ENCODE measurements around the gene DISC1. TPM values are rescaled to one million over a fixed set of nuclear protein-coding genes. Genes with fewer than 3 reads are reported as not detected.

DISC1 gene
- total RNA-seq, 2 experiments from 2014 or later = 3.5 to 5.0 TPM

GRCh38 chr1:231818337-231818736, 191.7 kb downstream of the DISC1 start:
- ATAC-seq (no peak), DNase-seq (no peak)
- H3K27me3 Mint-ChIP-seq = no peaks in the 10 kb centered on the region
- POLR2A ChIA-PET = no interaction called here
- no peak overlapping the region for H3K27ac Mint-ChIP-seq
- TF ChIP-seq, protein P1, sequence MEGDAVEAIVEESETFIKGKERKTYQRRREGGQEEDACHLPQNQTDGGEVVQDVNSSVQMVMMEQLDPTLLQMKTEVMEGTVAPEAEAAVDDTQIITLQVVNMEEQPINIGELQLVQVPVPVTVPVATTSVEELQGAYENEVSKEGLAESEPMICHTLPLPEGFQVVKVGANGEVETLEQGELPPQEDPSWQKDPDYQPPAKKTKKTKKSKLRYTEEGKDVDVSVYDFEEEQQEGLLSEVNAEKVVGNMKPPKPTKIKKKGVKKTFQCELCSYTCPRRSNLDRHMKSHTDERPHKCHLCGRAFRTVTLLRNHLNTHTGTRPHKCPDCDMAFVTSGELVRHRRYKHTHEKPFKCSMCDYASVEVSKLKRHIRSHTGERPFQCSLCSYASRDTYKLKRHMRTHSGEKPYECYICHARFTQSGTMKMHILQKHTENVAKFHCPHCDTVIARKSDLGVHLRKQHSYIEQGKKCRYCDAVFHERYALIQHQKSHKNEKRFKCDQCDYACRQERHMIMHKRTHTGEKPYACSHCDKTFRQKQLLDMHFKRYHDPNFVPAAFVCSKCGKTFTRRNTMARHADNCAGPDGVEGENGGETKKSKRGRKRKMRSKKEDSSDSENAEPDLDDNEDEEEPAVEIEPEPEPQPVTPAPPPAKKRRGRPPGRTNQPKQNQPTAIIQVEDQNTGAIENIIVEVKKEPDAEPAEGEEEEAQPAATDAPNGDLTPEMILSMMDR (IDR thresholded peaks at IDR 0.05) = no peak
- no peaks in the 10 kb centered on the region for H3K4me1 Mint-ChIP-seq (ENCODE audit: low read depth)
- no peaks in the 10 kb centered on the region for H3K9me3 Mint-ChIP-seq
- CTCF ChIA-PET = interaction anchor here (3.0 kb wide), 1 partner anchor 11 kb away, joined by 12 read pairs; no protein-coding TSS in a partner anchor
- H3K4me3 Mint-ChIP-seq = no peak overlapping the region
- intact Hi-C loops (cut with micrococcal nuclease) = no loop called here
- peaks cover 1% of the 10 kb centered on the region for H3K36me3 Mint-ChIP-seq (ENCODE audit: low read depth)

DNA sequence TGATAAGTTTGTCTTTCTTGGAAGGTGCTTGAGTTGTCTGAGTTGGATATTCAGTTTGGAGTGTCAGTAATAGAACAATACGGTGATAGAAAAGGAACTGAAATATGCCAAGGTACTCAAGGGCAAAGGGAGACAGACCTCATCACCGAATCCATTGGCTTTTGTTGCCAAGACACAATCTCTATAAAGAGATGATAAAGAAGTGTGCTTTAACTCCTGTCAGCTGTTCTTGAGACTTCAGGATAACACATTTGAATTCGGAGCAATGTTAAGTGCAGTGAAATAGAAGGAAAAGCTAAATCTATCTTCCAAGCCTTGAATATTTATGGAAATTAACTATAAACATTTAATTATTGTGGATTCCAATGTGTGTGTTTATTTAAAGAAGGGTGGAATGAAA, 194.7 kb downstream of the DISC1 start:
- intact Hi-C loops (cut with micrococcal nuclease) = no loop called here
- CTCF ChIA-PET = interaction anchor here (2.0 to 3.0 kb wide), 2 partner anchors 13 to 15 kb away, joined by 7 to 12 read pairs; no protein-coding TSS in a partner anchor
- Mint-ChIP-seq H3K4me3 (no peak overlapping the region), H3K27ac (no peak overlapping the region), H3K36me3 (ENCODE audit: low read depth) (peaks cover 1% of the 10 kb centered on the region), H3K9me3 (no peaks in the 10 kb centered on the region), H3K4me1 (ENCODE audit: low read depth) (no peaks in the 10 kb centered on the region), H3K27me3 (no peaks in the 10 kb centered on the region)
- TF ChIP-seq, protein P1 (IDR thresholded peaks at IDR 0.05) = no peak
- DNase-seq = no peak
- POLR2A ChIA-PET = no interaction called here
- no peak for ATAC-seq

GRCh38 chr1:231822041-231822440, 195.5 kb downstream of the DISC1 start:
- no peak overlapping the region for H3K27ac Mint-ChIP-seq
- H3K9me3 Mint-ChIP-seq = no peaks in the 10 kb centered on the region
- no peak for ATAC-seq
- no peak for DNase-seq
- no peaks in the 10 kb centered on the region for H3K27me3 Mint-ChIP-seq
- H3K4me3 Mint-ChIP-seq = no peak overlapping the region
- intact Hi-C loops (cut with micrococcal nuclease) = no loop called here
- CTCF ChIA-PET = interaction anchor here (2.0 kb wide), 1 partner anchor 16 kb away, joined by 7 read pairs; no protein-coding TSS in a partner anchor
- TF ChIP-seq, protein P1 (IDR thresholded peaks at IDR 0.05) = no peak
- no peaks in the 10 kb centered on the region for H3K4me1 Mint-ChIP-seq (ENCODE audit: low read depth)
- POLR2A ChIA-PET = no interaction called here
- H3K36me3 Mint-ChIP-seq (ENCODE audit: low read depth) = peaks cover 1% of the 10 kb centered on the region

DNA sequence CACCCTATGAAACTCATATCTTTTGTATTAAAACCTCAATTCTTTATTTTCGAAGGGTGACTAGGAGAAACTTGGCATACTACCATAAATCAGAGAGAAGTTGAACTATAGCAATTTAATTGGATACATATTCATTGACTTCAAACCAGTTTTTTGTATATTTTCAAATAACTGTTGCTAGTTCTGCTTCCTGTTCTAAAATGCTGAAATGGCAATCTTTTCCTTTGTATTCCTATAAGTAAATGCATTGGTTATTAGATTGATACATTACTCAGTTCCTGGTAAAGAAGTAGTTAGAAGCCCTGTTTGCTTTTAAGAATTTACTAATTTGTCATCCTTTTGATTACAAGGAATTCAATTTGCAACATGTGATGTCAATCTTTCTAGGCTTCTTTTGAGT, 200.0 kb downstream of the DISC1 start:
- POLR2A ChIA-PET = no interaction called here
- Mint-ChIP-seq H3K36me3 (ENCODE audit: low read depth) (peaks cover 1% of the 10 kb centered on the region), H3K9me3 (no peaks in the 10 kb centered on the region), H3K4me1 (ENCODE audit: low read depth) (no peaks in the 10 kb centered on the region), H3K4me3 (no peak overlapping the region), H3K27me3 (no peaks in the 10 kb centered on the region), H3K27ac (no peak overlapping the region)
- DNase-seq = no peak
- CTCF ChIA-PET = no interaction called here
- intact Hi-C loops (cut with micrococcal nuclease) = no loop called here
- TF ChIP-seq, protein P1 (IDR thresholded peaks at IDR 0.05) = no peak
- no peak for ATAC-seq

DNA sequence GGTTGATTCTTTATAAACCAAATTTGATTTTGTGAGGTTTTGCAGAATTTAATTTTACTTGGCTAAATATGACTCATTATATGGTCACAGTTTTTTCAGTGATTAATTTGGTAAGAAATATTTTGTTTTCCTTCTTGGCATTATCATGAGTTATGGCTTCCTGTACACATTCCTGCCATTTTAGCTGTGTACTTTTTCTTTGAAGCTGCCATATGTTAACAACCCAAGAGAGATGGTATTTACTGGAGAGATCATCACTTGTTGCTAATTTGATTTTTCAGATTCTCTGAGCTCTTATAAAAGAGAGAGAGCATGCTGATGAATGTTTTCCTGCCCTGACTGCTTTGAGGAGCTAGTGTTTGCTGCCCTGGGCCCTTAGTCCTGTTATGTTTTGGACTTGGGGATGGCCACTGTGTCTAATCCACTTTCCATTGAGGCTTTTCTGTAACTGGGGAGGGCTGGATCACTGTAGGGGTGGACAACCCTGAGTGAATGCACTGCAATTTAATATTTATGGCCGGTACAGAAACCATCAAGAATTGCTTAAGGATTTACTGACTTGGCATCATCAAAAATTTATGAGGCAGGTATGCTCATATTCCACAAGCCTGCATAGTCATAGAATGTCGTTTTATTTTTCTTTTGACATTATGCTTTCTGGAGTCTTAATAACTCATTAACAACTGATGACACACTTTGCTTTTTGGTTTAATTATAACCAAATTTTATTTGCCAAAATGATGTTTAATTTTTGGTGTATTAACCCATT, 200.9 kb downstream of the DISC1 start:
- H3K36me3 Mint-ChIP-seq (ENCODE audit: low read depth) = peaks cover 1% of the 10 kb centered on the region
- no peak overlapping the region for H3K27ac Mint-ChIP-seq
- no peaks in the 10 kb centered on the region for H3K4me1 Mint-ChIP-seq (ENCODE audit: low read depth)
- DNase-seq (no peak), ATAC-seq (no peak)
- no peak overlapping the region for H3K4me3 Mint-ChIP-seq
- TF ChIP-seq, protein P1 (IDR thresholded peaks at IDR 0.05) = no peak
- no peaks in the 10 kb centered on the region for H3K9me3 Mint-ChIP-seq
- ChIA-PET POLR2A (interaction anchor here (0.6 kb wide), 1 partner anchor 224 kb away, joined by 3 read pairs; no protein-coding TSS in a partner anchor), CTCF (no interaction called here)
- H3K27me3 Mint-ChIP-seq = no peaks in the 10 kb centered on the region
- intact Hi-C loops (cut with micrococcal nuclease) = no loop called here

Measured in activated CD8-positive, alpha-beta T cell treated with anti-CD3 and anti-CD28 coated beads for 36 hours (primary cell).